GM12878 (cell line): Measurements from ENCODE around the gene CEP97. TPM values are rescaled to one million over a fixed set of nuclear protein-coding genes. Genes with fewer than 3 reads are reported as not detected.

Experiments used
- BCLAF1 ChIP-seq: fragments of 450-650 bp; IDR thresholded peaks from 2 replicates; pipeline ENCODE4 v1.6.1; 2017; ENCODE audit warnings: antibody characterized with exemption, mild to moderate bottlenecking, moderate library complexity
- BRCA1 ChIP-seq: IDR thresholded peaks from 2 replicates; pipeline ENCODE4 v1.6.1; 2011; ENCODE audit warnings: low read depth, low read length, improper control_type of control experiment
- CHD2 ChIP-seq: IDR thresholded peaks from 2 replicates; pipeline ENCODE4 v1.6.1; 2011; ENCODE audit warnings: low read depth, low read length, improper control_type of control experiment, borderline replicate concordance
- CREM ChIP-seq: IDR thresholded peaks from 2 replicates; pipeline ENCODE4 v1.6.1; 2014; ENCODE audit warnings: antibody characterized with exemption, low read depth
- EED ChIP-seq: sonication (generic); IDR thresholded peaks from 2 replicates; pipeline ENCODE4 v1.6.1; 2016; ENCODE audit warnings: antibody characterized with exemption, low read depth
- IRF4 ChIP-seq: IDR thresholded peaks from 2 replicates; pipeline ENCODE4 v1.6.1; 2011; ENCODE audit warnings: low read depth, low read length
- IRF5 ChIP-seq: fragments of 450-650 bp; IDR thresholded peaks from 2 replicates; pipeline ENCODE4 v1.6.1; 2017; ENCODE audit warnings: borderline replicate concordance
- NFYA ChIP-seq: IDR thresholded peaks from 2 replicates; pipeline ENCODE4 v1.6.1; 2011; ENCODE audit warnings: low read depth, mild to moderate bottlenecking, low read length, improper control_type of control experiment, borderline replicate concordance
- NR2C2 ChIP-seq: IDR thresholded peaks from 2 replicates; pipeline ENCODE4 v1.6.1; 2011; ENCODE audit warnings: borderline replicate concordance, low read depth; ENCODE audit not compliant: control insufficient read depth, insufficient read length
- NR2F1 ChIP-seq: fragments of 450-650 bp; conservative IDR thresholded peaks from 2 replicates; pipeline ENCODE4 v1.6.1; 2017; ENCODE audit warnings: mild to moderate bottlenecking
- PBX3 ChIP-seq: IDR thresholded peaks from 2 replicates; pipeline ENCODE4 v1.6.1; 2011; ENCODE audit warnings: mild to moderate bottlenecking, low read depth, low read length, moderate library complexity; ENCODE audit not compliant: insufficient replicate concordance
- REST ChIP-seq: IDR thresholded peaks from 2 replicates; pipeline ENCODE4 v1.6.1; 2012; ENCODE audit warnings: mild to moderate bottlenecking, low read depth, low read length
- TARDBP ChIP-seq: IDR thresholded peaks from 2 replicates; pipeline ENCODE4 v1.6.1; 2016; ENCODE audit warnings: borderline replicate concordance
- ZNF274 ChIP-seq: IDR thresholded peaks from one replicate; pipeline ENCODE4 v1.8.0; 2011; ENCODE audit not compliant: insufficient read length, insufficient read depth
- ZNF592 ChIP-seq: fragments of 450-650 bp; IDR thresholded peaks from 2 replicates; pipeline ENCODE4 v1.6.1; 2017; ENCODE audit warnings: mild to moderate bottlenecking, moderate library complexity
- polyA plus RNA-seq, 11 experiments: library from polyadenylated mRNA; depleted of rRNA in 4 of 11; unstranded in 6 of 11; stranded (reverse) in 5 of 11; fragments of >200 nt; fragmentation: Nextera tagmentation in 4 of 11; fragmentation: Illumina TruSeq in 1 of 11; extraction: Ambion mirVana in 4 of 11; extraction: Trizol in 1 of 11; gene quantifications; 1 replicate in 1 of 11; 2 replicates in 10 of 11; pipeline versions ENCODE4 v1.2.1 to v1.2.3, GENCODE V29; 2011 to 2016; ENCODE audit warnings: inconsistent platforms in 2 of 11, missing spikeins in 2 of 11, low read depth in 1 of 11
- total RNA-seq, 4 experiments: library from RNA; depleted of rRNA in 3 of 4; stranded (reverse); fragments of >200 nt in 3 of 4; fragmentation: Illumina TruSeq in 1 of 4; extraction: Trizol in 1 of 4; gene quantifications; 2 replicates each; pipeline versions ENCODE4 v1.2.1 to v1.2.3, GENCODE V29; 2013 to 2021

CEP97 gene
- total and polyA plus RNA-seq, 10 of the 15 experiments (the other 5 are each of a cell fraction or from before 2014, with no cell fraction given) = 1.9 to 13.7 (median 5.8) TPM

- TF ChIP-seq NR2F1 = peak; percentile 71
- TF ChIP-seq ZNF274 = no peak
- TF ChIP-seq BRCA1 = no peak
- TF ChIP-seq PBX3 = no peak
- no peak for TF ChIP-seq BCLAF1
- TF ChIP-seq NR2C2 = no peak
- no peak for TF ChIP-seq ZNF592
- peak; percentile 16; the same call in 1 of the 2 replicates for TF ChIP-seq CHD2
- TF ChIP-seq NFYA = no peak
- TF ChIP-seq IRF5 = no peak
- TF ChIP-seq TARDBP = 0 out of 2 replicates have a peak, but pooled peaks have one; percentile 50
- no peak; the same call in none of the 2 replicates for TF ChIP-seq CREM
- TF ChIP-seq REST = no peak
- no peak; the same call in 1 of the 2 replicates for TF ChIP-seq EED
- TF ChIP-seq IRF4 = no peak
Observed at GRCh38 chr3:101724329-101725193, at the start of gene CEP97 (continued).
